Left cardiac atrium (tissue), 4 donors: ENCODE data around the gene RNF135. TPM values are rescaled to one million over a fixed set of nuclear protein-coding genes. Genes with fewer than 3 reads are reported as not detected.
"Not testable (repeated sequence)": the region's sequence is repeated elsewhere in the genome, so short reads cannot be mapped to it uniquely, and the experiment has no call there.

Source experiments
- ATAC-seq, 2 donors: fragments of 200-7000 bp; cut with Tn5 transposase; one replicate each; pipeline ENCODE4 v1.9.1; 2020; ENCODE audit warnings: mild to moderate bottlenecking in 2 of 2, moderate library complexity in 2 of 2
- DNase-seq: peaks from one replicate; pipeline ENCODE4 v3.0.0-alpha.2; 2020
- intact Hi-C, 2 donors: fragments of 100-400 bp; cut with DNase I; formaldehyde crosslinking; loops; one replicate each; pipeline versions ENCODE4 v1.14.1 to v1.15.1; 2022 to 2023
- total RNA-seq, 2 donors: library from RNA; stranded (reverse); fragmentation: NEBNext Ultra II Directional; extraction: Animal tissue kit (Norgen Biotek cat#: 25700); gene quantifications; one replicate each; pipeline ENCODE4 v1.2.1, GENCODE V29; 2021
- donor health status: DM: no; HTN: yes; CAD: no.
- donor health status: DM: no; HTN: yes; CAD: no; lungs with severe emphysema.
- donor health status: DM: yes; HTN: yes; CAD: no.
- donor health status: Dilated cardiomyopathy.

Gene RNF135
- total RNA-seq, 2 donors from 2014 or later, result 8.8 to 12.0 TPM

DNA sequence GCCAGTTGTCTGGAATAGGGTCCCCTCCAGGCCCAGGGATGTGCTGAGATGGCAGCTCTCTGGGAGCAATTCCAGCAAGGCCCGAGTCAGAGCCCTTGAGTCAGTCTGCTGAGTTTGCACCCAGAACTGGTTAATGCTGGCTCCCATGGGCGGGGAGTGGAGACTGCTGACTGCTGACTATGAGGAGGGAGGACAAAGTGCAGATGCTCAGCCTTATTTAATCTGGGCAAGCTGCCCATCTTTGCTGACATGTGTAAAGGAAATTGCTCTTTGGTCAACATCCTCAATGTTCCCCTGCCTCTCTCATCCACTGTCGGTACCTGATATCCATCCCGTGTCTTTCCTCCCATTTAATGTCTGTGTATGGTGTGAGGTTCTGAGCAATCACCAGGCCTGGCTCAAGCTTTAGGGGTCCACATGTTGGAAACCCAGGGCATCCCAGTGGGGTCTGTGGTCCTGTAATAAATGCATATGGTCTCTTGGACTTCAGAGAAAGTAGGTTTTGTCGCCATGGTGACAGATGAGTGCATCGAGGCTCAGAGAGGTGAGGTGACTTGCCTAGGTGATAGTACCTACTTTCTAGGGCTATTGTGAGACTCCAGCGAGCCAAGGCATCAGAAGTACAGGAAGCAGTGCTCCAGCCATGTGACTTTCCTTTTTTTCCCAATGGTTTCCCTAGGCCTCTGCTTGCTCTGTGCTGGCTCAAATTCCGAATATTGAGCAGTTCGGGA is 20.0 kb upstream of the RNF135 start:
- peak; percentile 77 to 83 for ATAC-seq
- intact Hi-C loops, result no loop called here
- DNase-seq, result peak; percentile 69

DNA sequence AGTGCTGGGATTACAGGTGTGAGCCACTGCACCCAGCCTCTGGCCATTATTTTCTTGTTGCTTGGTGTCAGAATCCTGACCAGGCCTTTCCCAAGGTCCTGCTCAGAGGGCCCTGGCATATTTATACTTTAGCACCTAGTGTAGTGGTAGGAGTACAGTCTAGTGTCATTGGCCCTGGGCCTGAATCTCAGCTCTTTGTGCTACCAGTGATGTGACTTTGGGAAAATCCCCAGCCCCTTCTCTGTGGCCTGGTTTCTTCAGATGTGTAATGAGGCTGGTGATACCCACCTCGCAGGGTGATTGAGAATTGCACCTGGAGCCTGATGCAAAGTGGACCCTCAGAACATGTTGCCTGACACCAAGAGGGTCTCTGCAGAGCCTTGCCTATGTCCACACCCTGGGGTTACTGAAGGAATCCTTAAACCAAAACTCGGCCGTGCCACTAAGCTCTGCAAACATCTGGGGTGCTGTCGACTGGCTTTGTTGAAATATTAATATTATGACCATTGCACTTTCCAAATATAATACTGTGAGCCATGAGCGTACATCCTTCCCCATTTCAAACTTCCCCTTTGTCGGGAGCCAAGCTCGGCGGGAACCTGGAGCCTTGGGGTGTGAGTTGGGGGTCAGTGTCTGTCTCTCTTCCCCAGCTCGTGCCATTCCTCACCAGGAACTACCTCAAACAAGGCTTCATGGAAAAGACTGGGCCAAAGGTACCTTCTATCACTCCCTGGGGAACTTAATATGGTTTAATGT is 18.0 kb upstream of the RNF135 start:
- intact Hi-C loops, result no loop called here
- DNase-seq (no peak), ATAC-seq (peak in 1 of 2 donors; percentile 48)

DNA sequence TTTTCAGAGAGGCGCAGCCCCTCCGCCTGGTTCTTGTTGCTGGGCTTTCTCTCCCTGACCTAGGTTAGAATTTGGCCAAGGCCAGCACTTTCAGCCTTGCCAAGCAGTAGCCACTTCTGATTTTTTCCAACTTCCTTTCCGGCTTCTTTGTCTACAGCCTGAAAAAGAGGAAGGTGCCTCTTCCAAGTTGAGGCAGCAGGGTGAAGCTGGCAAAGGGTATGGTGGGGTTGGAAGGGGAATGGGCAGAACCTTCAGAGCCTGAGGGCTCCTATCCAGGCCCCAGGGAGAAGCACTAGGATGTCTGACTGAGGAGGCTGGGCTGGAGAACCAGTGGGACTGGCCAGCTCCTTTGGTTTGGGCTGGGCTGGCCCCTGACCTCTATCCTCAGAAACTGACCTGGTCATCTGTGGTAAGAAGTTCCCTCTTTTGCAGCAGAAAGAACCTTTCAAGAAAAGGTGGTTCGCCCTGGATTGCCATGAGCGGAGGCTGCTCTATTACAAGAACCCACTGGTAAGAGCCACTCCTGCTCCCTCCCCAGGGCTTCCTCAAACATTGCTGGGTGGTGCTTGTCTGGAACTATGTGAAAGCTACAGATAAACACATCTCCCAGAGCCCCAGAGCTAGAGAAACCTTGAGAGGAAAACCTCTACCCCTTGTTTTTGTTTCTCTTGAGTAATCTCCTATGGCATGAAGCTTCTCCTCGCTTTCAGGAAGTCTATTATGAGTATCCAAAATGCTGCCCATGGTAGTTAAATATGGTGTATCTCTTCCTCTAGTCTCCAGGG is 16.6 kb upstream of the RNF135 start:
- no peak for DNase-seq
- ATAC-seq, result peak in 1 of 2 donors; percentile 29
- intact Hi-C loops, result no loop called here

DNA sequence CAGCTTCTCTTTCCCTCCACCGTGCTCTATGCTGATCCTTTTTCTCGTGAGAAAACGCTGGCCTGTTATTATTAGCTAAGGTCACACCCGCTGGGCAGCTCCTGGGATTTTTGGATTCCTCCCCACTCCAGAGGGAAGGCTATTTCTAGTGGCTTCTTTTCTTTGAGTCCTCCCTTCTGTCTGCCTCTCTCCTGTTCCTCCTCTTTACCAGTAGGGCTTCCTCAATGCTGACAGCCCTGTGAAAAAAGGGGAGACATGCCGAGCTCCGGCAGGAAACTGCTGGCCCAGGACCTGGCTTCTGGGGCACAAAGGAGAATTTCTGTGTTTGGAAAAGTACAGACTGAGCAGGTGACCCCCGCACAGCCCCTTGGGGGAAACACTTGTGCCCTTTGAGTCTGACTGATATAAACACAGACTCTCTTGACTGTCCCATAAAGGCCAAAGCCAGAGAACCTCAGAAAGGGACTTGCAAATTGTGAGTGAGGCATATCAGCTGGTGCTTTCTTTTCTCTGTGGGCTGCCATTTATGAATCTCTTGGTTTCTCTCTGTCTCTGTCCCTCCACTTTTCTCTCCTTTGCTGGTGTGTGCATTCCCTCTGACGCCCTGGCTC is 14.0 kb upstream of the RNF135 start:
- intact Hi-C loops, result no loop called here
- DNase-seq (no peak), ATAC-seq (peak; percentile 21 to 59)

DNA sequence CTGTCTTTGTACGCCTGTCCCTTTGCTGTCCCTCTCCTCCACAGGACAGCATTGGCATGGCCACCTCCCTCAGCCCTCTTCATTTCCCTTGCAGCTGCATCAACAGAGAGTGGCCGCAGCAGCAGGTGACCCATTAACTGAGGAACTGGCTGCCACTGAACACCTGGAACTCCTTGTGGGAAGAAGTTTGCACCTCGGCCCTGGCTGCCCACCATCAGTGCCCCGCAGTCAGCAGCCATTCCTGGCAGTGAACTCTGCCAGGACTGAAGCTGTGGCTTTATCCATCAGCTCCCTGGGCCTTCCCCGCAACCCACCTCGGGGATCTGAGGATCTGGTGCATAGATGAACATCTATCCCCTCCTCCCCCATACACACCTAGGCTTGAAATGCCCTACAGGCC is 13.1 kb upstream of the RNF135 start:
- no peak for DNase-seq
- ATAC-seq, result no peak
- intact Hi-C loops, result no loop called here

DNA sequence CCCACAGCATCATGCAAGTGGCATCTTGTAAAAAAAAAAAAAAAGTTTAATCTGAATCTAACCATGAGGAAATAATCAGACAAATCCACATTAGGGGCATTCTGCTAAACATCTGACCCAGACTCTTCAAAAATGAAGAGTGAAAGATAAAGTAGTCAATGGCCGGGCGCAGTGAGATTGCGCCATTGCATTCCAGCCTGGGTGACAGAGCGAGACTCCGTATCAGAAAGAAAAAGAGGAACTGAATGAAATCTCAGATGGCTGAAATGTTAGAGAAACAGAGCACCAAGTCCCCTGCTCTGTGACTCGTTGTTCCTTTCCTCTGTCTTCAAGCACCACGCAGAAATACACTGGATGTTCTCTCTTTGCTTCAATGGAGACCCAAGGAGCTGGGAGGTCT is 12.7 kb upstream of the RNF135 start:
- intact Hi-C loops, result no loop called here
- no peak for DNase-seq
- ATAC-seq, result no peak

DNA sequence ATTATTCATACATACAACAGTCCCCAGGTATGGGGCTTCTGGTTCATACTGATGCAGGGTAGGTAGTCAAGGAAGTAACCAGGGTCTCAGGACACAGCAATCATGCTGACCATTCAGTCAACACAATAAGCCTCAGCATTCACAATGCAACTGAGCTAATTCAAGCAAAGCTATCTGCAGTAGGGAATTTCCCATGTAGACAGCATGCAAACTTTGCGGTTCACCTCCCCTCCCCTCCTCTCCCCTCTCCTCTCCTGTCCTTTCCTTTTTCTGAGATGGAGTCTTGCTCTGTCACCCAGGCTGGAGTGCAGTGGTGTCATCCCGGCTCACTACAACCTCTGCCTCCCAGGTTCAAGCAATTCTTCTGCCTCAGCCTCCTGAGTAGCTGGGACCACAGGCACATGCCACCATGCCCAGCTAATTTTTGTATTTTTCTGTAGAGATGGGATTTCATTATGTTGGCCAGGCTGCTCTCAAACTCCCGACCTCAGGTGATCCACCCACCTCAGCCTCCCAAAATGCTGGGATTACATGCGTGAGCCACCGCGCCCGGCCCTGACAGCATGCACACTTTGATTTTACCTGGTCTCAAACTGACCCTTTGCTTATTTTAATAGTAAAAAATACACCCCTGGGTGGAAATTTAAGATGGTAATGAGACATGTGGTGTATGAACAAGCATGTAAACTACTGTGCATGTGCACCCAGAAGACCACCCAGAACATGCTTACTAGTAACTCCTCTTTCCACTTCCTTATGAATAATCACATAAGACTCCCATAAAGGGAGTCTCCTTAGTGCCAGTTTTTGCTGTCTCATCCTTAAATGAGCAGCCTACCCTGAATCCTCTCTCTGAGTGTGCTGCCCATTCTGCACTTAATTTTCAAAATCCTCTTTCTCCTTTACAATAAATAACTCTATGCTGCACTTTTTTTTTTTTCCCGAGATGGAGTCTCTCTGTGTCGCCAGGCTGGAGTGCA is 9.3 kb upstream of the RNF135 start:
- ATAC-seq (peak in 1 of 2 donors; percentile 31), DNase-seq (no peak)
- intact Hi-C loops, result no loop called here

DNA sequence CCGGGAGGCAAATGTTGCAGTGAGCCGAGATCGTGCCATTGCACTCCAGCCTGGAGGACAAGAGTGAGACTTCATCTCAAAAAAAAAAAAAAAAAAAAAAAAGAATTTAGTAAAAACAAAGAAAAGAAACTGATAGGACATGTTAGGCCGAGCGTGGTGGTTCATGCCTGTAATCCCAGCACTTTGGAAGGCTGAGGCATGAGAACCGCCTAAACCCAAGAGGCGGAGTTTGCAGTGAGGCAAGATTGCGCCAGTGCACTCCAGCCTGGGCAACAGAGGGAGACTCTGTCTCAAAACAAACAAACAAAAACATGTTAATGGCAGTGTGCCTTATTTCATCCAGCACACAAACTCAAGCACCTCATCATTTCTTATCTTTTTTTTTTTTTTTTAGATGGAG is 6.5 kb upstream of the RNF135 start:
- ATAC-seq, DNase-seq, intact Hi-C loops: not testable (repeated sequence)

DNA sequence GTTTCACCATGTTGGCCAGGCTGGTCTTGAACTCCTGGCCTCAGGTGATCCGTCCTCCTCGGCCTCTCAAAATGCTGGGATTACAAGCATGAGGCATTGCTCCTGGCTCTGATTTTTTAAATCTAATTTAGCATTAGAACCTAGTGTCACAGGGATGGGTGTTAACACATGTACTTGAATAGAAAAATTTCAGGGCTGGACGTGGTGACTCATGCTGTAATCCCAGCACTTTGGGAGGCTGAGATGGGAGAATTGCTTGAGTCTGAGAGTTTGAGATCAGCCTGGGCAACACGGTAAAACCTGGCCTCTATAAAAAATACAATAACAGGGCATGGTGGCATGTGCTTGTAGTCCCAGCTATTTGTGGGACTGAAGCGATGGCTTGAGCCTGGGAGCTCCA is 6.0 kb upstream of the RNF135 start:
- DNase-seq (no peak), ATAC-seq (no peak)
- intact Hi-C loops, result no loop called here

DNA sequence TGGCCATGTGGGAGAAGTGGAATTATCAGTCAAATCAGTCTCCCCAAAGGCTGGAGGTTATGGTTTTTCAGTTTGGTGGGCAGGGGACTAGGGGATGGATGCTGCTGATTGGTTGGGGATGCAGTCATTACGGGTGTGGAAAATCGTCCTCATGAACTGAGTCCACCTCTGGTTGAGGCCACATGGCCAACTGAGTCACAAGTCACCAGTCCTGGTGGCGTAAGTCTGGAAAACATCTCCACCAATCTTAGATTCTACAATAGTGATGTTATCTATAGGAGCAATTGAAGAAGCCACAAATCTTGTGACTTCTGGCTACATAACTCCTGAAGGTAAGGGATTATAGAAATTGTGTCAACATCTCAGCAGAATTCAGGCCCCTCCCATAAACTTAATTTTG is 5.2 kb upstream of the RNF135 start:
- intact Hi-C loops, result no loop called here
- DNase-seq (no peak), ATAC-seq (no peak)

DNA sequence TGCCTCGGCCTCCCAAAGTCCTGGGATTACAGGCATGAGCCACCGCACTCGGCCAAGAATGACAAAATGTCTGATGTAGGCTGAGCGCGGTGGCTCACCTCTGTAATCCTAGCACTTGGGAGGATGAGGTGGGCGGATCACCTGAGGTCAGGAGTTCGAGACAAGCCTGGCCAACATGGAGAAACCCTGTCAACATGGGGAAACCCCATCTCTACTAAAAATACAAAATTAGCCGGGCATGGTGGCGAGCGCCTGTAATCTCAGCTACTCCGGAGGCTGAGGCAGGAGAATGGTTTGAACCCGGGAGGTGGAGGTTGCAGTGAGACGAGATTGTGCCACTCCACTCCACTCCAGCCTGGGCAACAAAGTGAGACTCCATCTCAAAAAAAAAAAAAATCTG is 2.9 kb upstream of the RNF135 start:
- DNase-seq, ATAC-seq, intact Hi-C loops: not testable (repeated sequence)

DNA sequence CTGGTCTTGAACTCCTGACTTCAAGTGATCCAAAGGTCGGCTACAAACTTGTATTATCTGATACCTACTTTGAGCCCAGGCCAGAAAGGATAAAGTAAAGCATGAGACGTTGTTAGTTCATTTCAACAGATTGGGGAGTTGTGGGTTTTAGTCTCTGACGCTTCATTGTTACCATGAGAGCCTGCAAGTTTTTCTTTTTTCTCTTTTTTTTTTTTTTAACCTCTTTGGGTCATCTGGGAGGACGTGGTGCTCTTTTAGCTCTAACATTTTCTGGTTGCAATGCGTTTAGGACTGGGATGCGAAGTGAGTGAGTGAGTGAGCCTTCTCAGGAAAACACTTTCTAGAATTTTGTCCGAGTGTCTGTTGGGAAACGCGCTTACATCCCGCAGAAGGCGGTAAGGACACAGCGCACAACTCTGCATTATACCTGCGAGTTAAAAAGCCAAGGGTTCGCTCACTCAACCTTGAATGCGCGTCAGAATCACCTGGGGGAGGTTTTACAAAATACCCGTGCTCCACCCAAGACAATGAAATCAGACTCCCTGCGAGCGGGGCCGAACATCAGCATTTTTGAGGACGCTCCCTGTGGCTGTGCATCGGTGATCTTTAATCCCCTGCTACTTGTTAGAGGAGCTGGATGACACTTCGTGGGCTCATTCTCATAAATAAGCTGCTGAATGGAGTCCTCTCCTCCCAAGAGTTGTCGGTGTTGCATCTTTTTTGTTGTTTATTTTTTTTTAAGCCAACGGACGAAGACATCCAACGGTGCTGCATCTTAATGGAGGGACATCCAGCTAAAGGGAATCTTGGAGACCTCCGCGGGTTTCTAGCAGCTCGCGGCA is 629 bp upstream of the RNF135 start:
- no peak for DNase-seq
- intact Hi-C loops, result no loop called here
- peak in 1 of 2 donors; percentile 13 for ATAC-seq

DNA sequence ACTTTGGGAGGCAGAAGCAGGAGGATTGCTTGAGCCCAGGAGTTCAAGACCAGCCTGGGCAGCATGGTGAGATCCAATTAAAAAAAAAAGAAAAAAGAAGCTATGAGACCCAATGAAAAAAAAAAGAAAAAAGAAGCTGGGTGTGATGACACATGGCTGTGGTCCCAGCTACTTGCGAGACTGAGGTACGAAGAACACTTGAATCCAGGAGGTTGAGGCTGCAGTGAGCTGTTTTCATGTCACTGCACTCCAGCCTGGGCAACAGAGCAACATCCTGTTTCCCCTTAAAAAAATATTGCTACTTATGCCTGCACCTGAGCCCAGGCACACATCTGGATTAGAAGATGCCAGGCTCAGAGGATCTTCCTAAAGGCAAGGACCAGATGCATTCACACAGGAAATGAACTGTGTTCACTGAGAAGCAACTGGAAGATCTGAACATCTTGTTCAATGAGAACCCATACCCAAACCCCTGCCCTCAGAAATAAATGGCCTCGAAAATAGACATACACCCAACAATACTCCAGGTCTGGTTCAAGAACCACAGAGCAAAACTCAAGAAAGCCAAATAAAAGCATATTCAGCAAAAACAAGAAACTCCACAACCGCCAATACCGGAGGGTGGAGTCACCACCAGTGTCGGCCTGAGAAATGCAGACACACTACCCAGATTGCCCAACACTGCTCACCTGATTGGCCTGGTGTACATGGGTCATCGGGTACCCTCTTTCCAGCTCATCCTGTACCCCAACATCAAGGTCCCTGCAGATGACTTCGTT is 4.4 kb downstream of the RNF135 start:
- DNase-seq, result no peak

DNA sequence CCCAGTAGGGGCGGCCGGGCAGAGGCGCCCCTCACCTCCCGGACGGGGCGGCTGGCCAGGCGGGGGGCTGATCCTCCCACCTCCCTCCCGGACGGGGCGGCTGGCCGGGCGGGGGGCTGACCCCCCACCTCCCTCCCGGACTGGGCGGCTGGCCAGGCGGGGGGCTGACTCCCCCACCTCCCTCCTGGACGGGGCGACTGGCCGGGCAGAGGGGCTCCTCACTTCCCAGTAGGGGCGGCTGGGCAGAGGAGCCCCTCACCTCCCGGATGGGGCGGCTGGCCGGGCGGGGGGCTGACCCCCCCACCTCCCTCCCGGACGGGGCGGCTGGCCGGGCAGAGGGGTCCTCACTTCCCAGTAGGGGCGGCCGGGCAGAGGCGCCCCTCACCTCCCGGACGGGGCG is 9.1 kb downstream of the RNF135 start:
- intact Hi-C loops, ATAC-seq, DNase-seq: not testable (repeated sequence)

More for the DNA sequence above, 4.4 kb downstream of the RNF135 start:
- intact Hi-C loops, result no loop called here
- ATAC-seq, result no peak

DNA sequence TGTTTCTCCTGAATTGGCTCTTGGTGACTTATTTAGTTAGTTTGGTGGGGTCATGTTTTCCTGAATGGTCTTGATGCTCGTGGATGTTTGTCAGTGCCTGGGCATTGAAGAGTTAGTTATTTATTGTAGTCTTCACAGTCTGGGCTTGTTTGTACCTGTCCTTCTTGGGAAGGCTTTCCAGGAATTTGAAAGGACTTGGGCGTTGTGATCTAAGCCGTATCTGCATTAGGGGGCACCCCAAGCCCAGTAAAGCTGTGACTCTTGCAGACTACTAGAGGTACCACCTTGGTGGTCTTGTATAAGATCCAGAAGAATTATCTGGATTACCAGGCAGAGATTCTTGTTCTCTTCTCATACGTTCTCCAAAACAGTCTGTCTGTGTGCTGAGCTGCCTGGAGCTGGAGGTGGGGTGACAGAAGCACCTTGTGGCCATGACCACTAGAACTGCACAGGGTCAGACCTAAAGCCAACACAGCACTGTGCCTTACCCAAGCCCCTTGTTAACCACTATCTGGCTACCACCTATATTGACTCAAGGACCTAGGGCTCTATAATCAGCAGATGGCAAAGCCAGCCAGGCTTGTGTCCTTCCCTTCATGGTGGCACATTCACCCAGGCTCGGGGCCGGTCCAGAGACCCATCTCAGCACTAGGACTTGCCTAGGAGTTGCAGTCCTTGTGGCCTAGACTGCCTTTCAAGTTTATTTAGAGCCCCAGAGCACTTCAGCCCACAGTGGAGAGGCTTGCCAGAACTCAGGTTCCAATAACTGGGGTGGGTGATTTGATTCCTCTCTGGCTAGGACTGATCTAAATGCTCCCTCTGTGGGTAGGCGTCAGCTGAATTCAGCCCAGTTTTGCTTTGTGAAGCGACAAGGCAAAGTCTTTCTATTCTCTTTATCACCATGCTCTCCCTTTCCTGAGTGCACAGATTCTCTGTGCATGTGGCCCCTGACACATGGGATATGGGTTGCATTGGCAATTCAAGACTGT is 11.0 kb downstream of the RNF135 start:
- DNase-seq, result no peak
- intact Hi-C loops, result no loop called here
- ATAC-seq, result no peak

DNA sequence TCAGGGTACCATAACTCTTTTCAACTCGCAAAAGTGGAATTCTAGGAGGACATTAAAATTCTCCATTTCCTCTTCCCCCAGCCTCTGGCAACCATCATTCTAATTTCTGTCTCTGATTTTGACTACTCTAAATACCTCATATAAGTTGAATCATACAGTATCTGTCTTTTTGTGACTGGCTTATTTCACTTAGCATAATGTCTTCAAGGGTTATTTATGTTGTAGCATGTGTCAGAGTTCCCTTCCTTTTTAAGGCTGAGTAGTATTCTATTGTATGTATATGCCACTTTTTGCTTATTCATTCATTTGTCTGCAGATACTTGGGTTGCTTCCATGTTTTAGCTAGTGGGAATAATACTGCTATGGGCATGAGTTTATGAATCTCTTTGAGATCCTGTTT is 12.0 kb downstream of the RNF135 start:
- intact Hi-C loops, result no loop called here
- ATAC-seq (no peak), DNase-seq (no peak)
